ENCODE measurements around the gene ARMC5.

Gene ARMC5

GRCh38 chr16:31461921-31462804 lies 2.9 kb downstream of the ARMC5 start:
- no peak for DNase-seq

- DNase-seq: no peak
These were observed 5.1 kb downstream of the ARMC5 start for GRCh38 chr16:31464348-31464769.

GRCh38 chr16:31464781-31465260 lies 5.5 kb downstream of the ARMC5 start:
- no peak for DNase-seq

GRCh38 chr16:31465788-31466370 lies 6.6 kb downstream of the ARMC5 start:
- DNase-seq: no peak

- no peak for DNase-seq
These were observed 7.1 kb downstream of the ARMC5 start for GRCh38 chr16:31466381-31466841.

- no peak for DNase-seq
These were observed 8.0 kb downstream of the ARMC5 start for GRCh38 chr16:31467151-31467773.

- DNase-seq: no peak
These were observed 8.6 kb downstream of the ARMC5 start for GRCh38 chr16:31467858-31468257.

GRCh38 chr16:31470615-31471014 lies 11.3 kb downstream of the ARMC5 start:
- DNase-seq: no peak

- DNase-seq: no peak
These were observed 12.1 kb downstream of the ARMC5 start for GRCh38 chr16:31471241-31471874.

GRCh38 chr16:31471875-31472708 lies 12.8 kb downstream of the ARMC5 start, which contains the start of gene TGFB1I1:
TSS of gene TGFB1I1 (plus strand) at chr16:31472152. CDS start at chr16:31472189, 37 bp downstream.
- no peak for DNase-seq

GRCh38 chr16:31472709-31473203 lies 13.5 kb downstream of the ARMC5 start:
- peak; percentile 29 for DNase-seq

- DNase-seq: no peak
These were observed 14.1 kb downstream of the ARMC5 start for GRCh38 chr16:31473264-31473984.

GRCh38 chr16:31474173-31474714 lies 14.9 kb downstream of the ARMC5 start:
- DNase-seq: no peak

- DNase-seq: no peak
These were observed 15.8 kb downstream of the ARMC5 start for GRCh38 chr16:31474773-31475738.

- no peak for DNase-seq
These were observed 16.6 kb downstream of the ARMC5 start for GRCh38 chr16:31475946-31476302.

- no peak for DNase-seq
These were observed 17.3 kb downstream of the ARMC5 start for GRCh38 chr16:31476303-31477219.

GRCh38 chr16:31477220-31478216 lies 18.2 kb downstream of the ARMC5 start:
- DNase-seq: no peak

Data from NCI-H2107 (cell line).